Epidermal melanocyte (primary cell): Measurements from ENCODE around the gene KIAA0753.

ENCODE experiments used
- DNase-seq: peaks from one replicate; pipeline ENCODE4 v3.0.0; 2011; ENCODE audit warnings: low spot score; ENCODE audit not compliant: insufficient read length

KIAA0753 gene

DNA sequence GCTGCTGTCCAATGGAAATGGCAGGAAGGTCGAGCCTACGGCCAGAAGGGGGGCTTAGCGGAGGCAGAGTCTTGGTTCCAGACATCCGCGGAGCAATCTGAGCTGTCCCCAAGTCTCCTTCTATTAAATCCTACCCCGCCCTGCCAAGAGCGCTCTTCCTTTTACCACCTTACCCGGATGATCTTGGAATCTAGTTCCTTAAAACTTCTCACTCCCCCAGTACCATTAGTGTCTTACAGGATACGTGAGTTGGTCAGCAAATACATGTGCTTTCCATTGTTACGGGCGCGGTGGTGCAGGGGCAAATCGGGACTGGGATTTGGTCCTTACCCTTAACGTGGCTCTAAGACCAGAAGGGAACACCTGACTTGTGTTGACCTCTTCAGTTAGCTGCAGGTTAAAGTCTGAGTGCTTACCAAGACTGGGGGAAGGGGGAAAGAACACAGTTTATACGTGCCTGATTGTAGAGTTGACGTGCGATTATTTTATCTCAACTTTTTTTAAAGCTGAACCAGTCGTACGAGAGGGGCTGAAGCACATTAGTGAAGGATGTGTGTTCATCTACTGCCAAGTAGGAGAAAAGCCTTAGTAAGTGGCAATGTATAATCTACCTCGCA is 844 bp upstream of the KIAA0753 start:
- no peak for DNase-seq

DNA sequence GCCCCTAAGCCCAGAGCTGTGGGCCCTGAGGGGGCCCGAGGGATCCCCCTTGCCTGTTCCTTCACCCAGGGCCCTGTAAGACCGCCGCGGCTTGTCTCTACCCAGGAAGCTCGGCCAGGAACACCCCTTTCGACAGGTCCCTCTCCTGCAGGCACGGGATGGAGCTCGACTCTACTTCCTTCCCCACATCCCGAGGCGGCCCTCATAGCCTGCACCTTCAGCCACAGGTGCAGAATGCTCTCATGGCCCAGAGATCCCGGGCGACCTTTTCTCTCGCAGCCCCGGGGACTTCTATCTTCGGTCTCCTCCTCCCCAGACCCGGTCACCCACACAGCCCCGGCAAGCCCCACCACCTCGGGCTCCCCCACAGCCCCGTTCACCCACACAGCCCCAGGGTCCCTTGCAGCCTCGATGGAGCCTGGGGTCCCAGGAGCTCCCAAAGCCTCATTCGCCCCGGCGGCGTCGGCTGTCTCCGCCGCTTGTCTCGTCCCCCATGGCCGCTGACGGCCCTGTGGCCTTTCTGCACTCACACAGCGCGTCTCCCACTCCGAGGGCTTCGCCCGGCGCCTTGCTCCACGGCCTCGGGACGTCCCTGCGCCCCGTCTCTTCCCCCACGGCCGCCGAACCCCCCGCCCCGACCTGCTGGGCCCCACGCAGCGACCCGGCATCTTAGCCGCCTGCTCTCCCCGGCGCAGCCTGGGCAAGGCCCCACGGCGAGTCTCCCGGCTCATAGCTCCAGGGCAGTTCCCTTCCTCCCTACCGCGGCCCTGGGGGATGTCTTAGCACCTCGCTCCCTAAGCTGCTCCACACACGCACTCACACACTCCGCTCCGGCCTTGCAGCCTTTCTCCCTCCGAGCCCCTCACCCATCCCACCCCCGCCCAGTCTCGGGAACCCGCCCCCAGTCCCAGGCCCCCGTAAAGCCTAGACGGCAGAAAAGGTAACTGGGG is 650 bp downstream of the KIAA0753 start:
- DNase-seq, result no peak

- DNase-seq, result no peak
These were observed 1.4 kb downstream of the KIAA0753 start for GRCh38 chr17:6639014-6639585.

GRCh38 chr17:6638046-6638908 is 2.2 kb downstream of the KIAA0753 start:
- no peak for DNase-seq

- no peak for DNase-seq
These were observed 3.1 kb downstream of the KIAA0753 start for GRCh38 chr17:6637458-6637840.

DNA sequence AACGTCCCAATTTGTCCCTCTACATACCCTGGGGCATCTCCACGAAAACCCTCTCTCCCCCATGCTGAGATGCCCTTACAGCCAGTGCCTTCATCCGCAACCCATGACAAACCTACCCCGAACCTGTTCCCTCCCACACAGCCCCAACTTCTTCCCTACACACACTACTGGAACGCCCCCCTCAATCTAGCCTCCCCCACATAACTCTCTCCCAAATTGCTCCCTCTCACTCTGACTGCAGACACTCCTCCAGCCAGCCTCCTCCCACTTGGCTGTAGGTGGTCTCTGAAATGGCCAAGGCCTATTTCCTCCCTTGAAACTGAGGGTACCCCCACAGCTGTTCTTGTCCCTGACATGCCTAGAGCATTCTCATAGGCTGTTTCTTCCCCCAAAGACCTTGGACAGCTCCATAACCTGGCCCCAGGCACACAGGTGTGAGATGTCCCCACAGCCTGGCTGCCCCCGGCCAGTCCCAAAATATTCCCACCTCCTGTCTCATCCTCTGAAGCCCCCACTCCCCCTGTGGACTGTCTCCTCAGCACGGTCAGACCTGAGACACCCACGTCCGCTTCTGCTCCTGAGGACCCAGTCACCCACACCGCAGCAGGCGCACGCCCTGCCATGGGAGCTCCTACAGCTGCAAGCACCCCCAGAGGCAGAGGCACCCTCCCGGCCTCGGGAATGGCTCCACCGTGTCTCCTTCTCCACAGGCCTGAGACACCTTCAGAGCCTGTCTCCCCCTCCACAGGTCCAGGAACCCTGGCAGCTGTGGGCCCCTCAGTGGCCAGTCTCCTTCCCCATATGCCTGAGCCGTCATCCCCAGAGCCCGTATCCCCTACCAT is 3.7 kb downstream of the KIAA0753 start:
- DNase-seq, result no peak

GRCh38 chr17:6636105-6636504 is 4.4 kb downstream of the KIAA0753 start:
- no peak for DNase-seq

GRCh38 chr17:6633263-6633662 is 7.2 kb downstream of the KIAA0753 start:
- no peak for DNase-seq

- DNase-seq, result no peak
These were observed 8.0 kb downstream of the KIAA0753 start for GRCh38 chr17:6632530-6632929.

- no peak for DNase-seq
These were observed 10.1 kb downstream of the KIAA0753 start for GRCh38 chr17:6630390-6630789.

- no peak for DNase-seq
These were observed 13.5 kb downstream of the KIAA0753 start for GRCh38 chr17:6627019-6627418.

DNA sequence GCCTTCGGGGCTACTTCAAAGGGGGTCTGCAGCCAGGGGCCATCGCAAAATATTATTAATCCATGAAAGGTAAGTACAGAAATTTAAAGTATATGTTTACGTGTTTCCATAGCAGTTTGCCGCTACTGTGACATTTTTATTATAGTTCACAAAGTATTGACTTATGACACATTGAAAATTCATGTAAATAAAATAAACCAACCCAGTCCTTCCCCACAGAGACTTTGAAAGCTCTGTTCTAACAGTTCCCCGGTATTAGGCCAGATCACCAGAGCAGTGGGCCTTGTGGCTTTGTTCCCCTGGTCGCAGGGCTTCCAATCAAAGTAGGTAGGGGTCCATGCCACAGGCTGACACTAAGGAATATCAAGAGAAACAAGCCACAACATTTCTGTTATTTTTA is 13.9 kb downstream of the KIAA0753 start:
- no peak for DNase-seq

DNA sequence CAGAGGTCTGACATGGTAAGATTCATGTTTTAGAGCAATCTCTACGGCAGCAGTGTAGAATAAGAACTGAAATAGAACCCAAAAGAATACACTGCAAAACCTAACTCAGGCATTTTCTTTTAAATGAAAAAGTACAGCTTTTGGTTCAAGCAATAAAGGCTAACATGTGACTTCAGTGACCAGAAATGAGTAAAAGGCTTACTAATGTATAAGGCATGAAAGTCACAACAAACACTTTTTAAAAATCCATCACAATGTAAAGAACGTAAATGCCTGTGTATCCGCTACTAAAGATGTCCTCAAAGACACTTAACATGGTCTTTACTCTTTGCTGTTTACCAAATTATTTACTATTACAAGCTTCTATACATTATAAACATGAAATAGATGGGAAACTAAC is 16.6 kb downstream of the KIAA0753 start:
- no peak for DNase-seq

DNA sequence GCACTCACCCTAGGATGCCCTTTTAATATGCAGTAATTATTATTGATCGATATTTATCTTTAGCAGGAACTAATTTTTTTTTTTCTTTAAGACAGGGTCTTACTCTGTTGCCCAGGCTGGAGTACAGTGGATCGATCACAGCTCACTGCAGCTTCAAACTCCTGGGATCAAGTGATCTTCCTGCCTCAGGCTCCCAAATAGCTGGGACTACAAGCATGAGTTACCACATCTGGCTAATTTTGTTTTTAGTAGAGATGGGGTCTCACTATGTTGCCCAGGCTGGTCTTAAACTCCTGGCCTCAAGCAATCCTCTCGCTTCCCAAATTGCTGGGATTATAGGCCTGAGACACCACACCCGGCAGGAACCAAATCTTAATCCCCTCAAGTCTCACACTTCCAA is 29.3 kb downstream of the KIAA0753 start:
- no peak for DNase-seq

DNA sequence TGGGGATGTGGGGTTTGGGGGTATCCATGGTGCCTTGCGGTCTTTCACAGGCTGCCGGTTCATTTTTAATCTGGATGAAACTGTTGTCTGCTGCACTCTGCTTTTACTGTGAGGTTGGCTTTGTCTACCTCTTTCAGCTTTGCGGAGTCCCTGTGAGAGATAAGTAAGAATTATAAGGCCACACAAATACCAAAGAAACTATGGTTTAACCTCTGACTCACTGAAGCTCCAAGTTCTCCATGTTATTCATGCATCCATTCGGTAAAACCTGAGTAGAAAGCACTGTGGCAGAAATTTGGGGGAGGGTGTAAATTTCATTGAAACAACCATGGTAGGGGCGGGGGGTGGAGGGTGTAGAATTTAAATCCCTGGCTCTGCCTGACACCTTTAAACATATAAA is 30.5 kb downstream of the KIAA0753 start:
- no peak for DNase-seq

- DNase-seq, result no peak
These were observed 32.2 kb downstream of the KIAA0753 start for GRCh38 chr17:6608321-6608720.

DNA sequence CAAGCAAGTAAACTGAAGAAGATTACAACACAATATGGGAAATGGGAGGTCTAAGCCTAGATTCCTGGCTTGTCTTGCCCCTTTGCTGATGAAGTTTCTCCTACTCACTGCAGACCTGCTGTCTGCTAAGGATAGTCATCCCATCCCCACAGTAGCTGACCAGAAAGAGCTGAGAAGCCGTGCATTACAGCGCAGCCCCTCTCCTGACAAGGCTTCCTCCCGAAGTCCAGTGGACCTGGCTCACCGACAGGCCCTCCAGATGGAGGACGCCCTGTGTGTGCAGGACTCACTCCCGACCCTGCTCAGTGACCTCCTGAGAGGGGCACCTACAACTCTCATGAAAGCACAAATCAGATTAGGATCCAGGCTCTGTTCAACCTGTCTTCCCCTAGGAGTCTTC is 35.4 kb downstream of the KIAA0753 start:
- no peak for DNase-seq

DNA sequence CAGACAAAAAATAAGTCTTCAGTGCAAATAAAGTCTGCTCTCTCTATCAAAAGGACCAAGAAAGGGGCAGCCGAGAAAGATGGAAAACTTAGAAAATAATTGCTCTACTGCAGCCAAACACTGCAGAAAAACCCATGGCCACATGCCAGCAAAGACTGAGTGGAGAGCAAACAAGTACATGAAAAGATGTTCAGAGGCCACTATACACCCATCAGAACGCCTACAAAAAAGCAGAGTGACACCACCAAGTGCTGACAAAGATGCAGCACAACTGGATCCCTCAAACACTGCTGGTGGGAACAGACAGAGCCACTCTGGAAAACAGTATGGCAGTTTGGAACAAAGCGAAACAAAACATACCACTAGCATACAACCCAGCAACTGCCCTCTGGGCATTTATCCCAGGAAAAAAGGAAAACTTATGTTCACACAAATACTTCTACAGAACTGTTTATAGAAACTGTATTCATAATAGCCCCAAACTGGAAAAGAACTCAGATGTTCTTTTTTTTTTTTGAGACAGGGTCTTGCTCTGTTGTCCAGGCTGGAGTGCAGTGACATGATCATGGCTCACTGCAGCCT is 36.7 kb downstream of the KIAA0753 start:
- no peak for DNase-seq

DNA sequence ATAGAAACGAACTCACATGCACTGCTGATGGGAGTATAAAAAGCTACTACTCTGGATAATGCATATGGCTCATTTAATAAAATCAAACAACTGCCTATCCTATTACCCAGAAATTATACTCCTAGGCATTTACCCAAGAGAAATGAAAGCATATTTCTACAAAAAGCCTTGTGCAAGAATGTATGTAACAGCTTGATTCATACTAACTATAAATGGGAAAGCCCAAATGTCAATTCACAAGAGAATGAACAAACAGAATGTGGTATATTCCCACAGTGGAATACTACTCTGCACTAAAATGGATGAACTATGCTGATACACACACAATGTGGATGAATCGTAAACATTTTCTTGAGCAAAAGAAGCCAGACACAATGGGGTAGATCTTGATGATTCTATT is 38.4 kb downstream of the KIAA0753 start:
- DNase-seq, result no peak

GRCh38 chr17:6599364-6599763 is 41.1 kb downstream of the KIAA0753 start:
- DNase-seq, result no peak
